Ovary (tissue), 3 donors: ENCODE measurements around the gene YAP1.

Experiments
- CTCF ChIP-seq, 3 donors: fragments of 450-650 bp in 2 of 3; fragments of 200-600 bp in 1 of 3; IDR thresholded peaks; one replicate each; pipeline versions ENCODE4 v1.5.1 to v1.8.0; 2016 to 2022; ENCODE audit warnings: antibody characterized with exemption in 3 of 3, mild to moderate bottlenecking in 1 of 3
- EP300 ChIP-seq: sonication (generic); formaldehyde crosslinking; IDR thresholded peaks from one replicate; pipeline ENCODE4 v1.6.1; 2017; ENCODE audit warnings: antibody characterized with exemption
- POLR2A ChIP-seq: fragments of 450-650 bp; IDR thresholded peaks from one replicate; pipeline ENCODE4 v1.6.1; 2017; ENCODE audit warnings: antibody characterized with exemption, mild to moderate bottlenecking, moderate library complexity
- donor health status: DM: no; HTN: no; CAD: no.

GRCh38 chr11:102194990-102195389 is 84.7 kb downstream of the YAP1 start:
- TF ChIP-seq CTCF (IDR thresholded peaks at IDR 0.05): no peak
- no peak for TF ChIP-seq POLR2A
- no peak for TF ChIP-seq EP300
